ENCODE data around the gene LAMA5.

DNA sequence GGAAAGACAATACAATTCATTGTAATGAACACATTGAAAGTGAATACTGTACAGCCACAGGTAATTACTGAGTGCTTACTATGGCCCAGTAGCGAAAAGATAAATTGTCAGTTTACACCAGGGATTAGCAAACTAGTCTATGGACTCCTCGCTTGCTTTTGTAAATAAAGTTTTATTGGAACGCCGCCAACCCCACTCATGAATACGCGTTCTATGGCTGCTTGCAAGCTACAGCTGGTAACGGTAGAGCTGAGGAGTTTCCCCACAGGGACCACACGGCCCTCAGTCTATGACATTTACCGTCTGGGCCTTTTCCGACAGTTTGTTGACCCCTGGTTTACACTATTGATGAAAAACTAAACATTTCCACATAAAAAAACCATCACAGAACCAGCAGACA lies 24.2 kb downstream of the LAMA5 start:
- TF ChIP-seq, protein P1, sequence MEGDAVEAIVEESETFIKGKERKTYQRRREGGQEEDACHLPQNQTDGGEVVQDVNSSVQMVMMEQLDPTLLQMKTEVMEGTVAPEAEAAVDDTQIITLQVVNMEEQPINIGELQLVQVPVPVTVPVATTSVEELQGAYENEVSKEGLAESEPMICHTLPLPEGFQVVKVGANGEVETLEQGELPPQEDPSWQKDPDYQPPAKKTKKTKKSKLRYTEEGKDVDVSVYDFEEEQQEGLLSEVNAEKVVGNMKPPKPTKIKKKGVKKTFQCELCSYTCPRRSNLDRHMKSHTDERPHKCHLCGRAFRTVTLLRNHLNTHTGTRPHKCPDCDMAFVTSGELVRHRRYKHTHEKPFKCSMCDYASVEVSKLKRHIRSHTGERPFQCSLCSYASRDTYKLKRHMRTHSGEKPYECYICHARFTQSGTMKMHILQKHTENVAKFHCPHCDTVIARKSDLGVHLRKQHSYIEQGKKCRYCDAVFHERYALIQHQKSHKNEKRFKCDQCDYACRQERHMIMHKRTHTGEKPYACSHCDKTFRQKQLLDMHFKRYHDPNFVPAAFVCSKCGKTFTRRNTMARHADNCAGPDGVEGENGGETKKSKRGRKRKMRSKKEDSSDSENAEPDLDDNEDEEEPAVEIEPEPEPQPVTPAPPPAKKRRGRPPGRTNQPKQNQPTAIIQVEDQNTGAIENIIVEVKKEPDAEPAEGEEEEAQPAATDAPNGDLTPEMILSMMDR (IDR thresholded peaks at IDR 0.05), result no peak
- TF ChIP-seq POLR2A (IDR thresholded peaks at IDR 0.05), result no peak

All from thyroid gland (tissue), 4 donors.